AG08395 (cell line): ENCODE data around the gene C20orf204.

Source experiments
- DNase-seq: peaks from one replicate; pipeline ENCODE4 v3.0.0; 2012; ENCODE audit warnings: mixed read lengths, low spot score

C20orf204 gene

GRCh38 chr20:64027981-64028685, 7.8 kb upstream of the C20orf204 start:
- no peak for DNase-seq

- no peak for DNase-seq
Measured at GRCh38 chr20:64029293-64030117, 6.5 kb upstream of the C20orf204 start.

- DNase-seq, result no peak
Measured at GRCh38 chr20:64030371-64031134, 5.4 kb upstream of the C20orf204 start.

- DNase-seq, result no peak
Measured at GRCh38 chr20:64031822-64032314, 4.1 kb upstream of the C20orf204 start.

- no peak for DNase-seq
Measured at GRCh38 chr20:64032706-64033624, 3.0 kb upstream of the C20orf204 start.

GRCh38 chr20:64033981-64034493, 1.9 kb upstream of the C20orf204 start:
- no peak for DNase-seq

- no peak for DNase-seq
Measured at GRCh38 chr20:64035066-64035932, 683 bp upstream of the C20orf204 start.

- no peak for DNase-seq
Measured at GRCh38 chr20:64036346-64037198, 590 bp downstream of the C20orf204 start.

- DNase-seq, result no peak
Measured at GRCh38 chr20:64037199-64037497, 1.2 kb downstream of the C20orf204 start.

GRCh38 chr20:64037498-64038213, 1.7 kb downstream of the C20orf204 start:
- no peak for DNase-seq

GRCh38 chr20:64038224-64038564, 2.2 kb downstream of the C20orf204 start:
- no peak for DNase-seq

GRCh38 chr20:64038565-64039292, 2.7 kb downstream of the C20orf204 start:
- DNase-seq, result peak; percentile 76

GRCh38 chr20:64039293-64040160, 3.5 kb downstream of the C20orf204 start:
- DNase-seq, result no peak

- no peak for DNase-seq
Measured at GRCh38 chr20:64040231-64041039, 4.5 kb downstream of the C20orf204 start.

GRCh38 chr20:64041040-64041780, 5.2 kb downstream of the C20orf204 start:
- no peak for DNase-seq

GRCh38 chr20:64041781-64042053, 5.7 kb downstream of the C20orf204 start:
- DNase-seq, result no peak
